ENCODE measurements around the gene UPK2. TPM values are rescaled to one million over a fixed set of nuclear protein-coding genes. Genes with fewer than 3 reads are reported as not detected.
A peak's percentile ranks its signal among the peaks of the same experiment; 100 is the strongest.

Gene UPK2
- total and polyA plus RNA-seq, 2 of the 13 experiments (the other 11 are each of a cell fraction or from before 2014, with no cell fraction given) = not detected

DNA sequence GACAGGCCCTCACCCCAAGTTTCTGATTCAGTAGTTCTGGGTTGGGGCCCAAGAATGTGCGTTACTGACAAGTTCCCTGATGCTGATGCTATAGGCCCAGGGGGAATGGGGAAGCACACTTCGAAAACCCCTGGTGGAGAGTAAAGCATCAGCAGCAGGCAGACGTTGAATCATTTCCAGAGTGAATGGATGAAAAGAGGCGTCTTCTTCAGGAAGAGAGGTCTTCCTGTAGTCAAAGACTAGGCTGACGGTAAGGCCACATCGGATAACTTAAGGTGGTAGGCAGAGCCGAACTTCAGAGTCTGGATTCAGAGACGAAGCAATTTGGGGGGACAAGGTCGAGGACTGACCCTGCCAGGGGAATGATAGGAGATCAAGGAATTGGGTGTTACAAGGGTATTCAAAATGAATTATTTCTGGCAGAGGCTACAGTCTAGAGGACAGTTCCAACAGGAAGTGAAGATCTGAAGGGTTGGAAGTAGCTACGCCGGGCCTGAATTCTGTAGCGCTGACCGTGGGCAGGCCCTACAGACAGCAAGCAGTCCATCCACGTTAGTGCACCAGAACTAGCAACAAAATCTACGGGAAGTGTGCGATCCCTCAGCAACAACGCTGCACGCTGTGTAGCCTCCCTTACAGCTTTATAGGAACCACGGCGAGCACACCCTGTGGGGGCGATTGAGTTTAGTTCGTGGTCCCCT lies 41.0 kb downstream of the UPK2 start (continued):
- TF ChIP-seq, protein P1, sequence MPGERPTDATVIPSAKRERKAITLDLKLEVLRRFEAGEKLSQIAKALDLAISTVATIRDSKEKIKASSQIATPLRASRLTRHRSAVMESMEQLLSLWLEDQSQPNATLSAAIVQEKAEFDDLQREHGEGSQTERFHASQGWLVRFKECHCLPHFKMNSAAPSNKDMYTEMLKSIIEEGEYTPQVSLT (CRISPR knock-in tag; IDR thresholded peaks at IDR 0.05; ENCODE audit: borderline replicate concordance, low read depth) = 0 out of 2 replicates have a peak, but pooled peaks have one; percentile 20
- TF ChIP-seq WIZ (CRISPR knock-in tag; IDR thresholded peaks at IDR 0.05) (peak; percentile 21; the same call in 1 of the 2 replicates), ZNF614 (CRISPR knock-in tag; IDR thresholded peaks at IDR 0.05; ENCODE audit: borderline replicate concordance) (no peak), FOXJ3 (CRISPR knock-in tag; IDR thresholded peaks at IDR 0.05; ENCODE audit: borderline replicate concordance) (0 out of 2 replicates have a peak, but pooled peaks have one; percentile 13), ZNF343 (CRISPR knock-in tag; IDR thresholded peaks at IDR 0.05) (0 out of 2 replicates have a peak, but pooled peaks have one; percentile 46), ZNF670 (CRISPR knock-in tag; IDR thresholded peaks at IDR 0.05; ENCODE audit: borderline replicate concordance) (0 out of 2 replicates have a peak, but pooled peaks have one; percentile 4), ZBTB7B (CRISPR knock-in tag; IDR thresholded peaks at IDR 0.05) (0 out of 2 replicates have a peak, but pooled peaks have one; percentile 4), ZNF567 (CRISPR knock-in tag; IDR thresholded peaks at IDR 0.05; ENCODE audit: borderline replicate concordance) (no peak), FOXA3 (CRISPR knock-in tag; IDR thresholded peaks at IDR 0.05) (no peak), ZNF563 (CRISPR knock-in tag; IDR thresholded peaks at IDR 0.05) (no peak), SMC3 (IDR thresholded peaks at IDR 0.05; ENCODE audit: low read length) (no peak), AKAP8 (CRISPR knock-in tag; IDR thresholded peaks at IDR 0.05) (0 out of 2 replicates have a peak, but pooled peaks have one; percentile 3), SP4 (CRISPR knock-in tag; IDR thresholded peaks at IDR 0.05) (no peak)
- TF ChIP-seq, protein P2, sequence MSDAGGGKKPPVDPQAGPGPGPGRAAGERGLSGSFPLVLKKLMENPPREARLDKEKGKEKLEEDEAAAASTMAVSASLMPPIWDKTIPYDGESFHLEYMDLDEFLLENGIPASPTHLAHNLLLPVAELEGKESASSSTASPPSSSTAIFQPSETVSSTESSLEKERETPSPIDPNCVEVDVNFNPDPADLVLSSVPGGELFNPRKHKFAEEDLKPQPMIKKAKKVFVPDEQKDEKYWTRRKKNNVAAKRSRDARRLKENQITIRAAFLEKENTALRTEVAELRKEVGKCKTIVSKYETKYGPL (CRISPR knock-in tag; IDR thresholded peaks at IDR 0.05) = no peak
- TF ChIP-seq, protein P3, sequence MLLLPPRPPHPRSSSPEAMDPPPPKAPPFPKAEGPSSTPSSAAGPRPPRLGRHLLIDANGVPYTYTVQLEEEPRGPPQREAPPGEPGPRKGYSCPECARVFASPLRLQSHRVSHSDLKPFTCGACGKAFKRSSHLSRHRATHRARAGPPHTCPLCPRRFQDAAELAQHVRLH (CRISPR knock-in tag; IDR thresholded peaks at IDR 0.05; ENCODE audit: borderline replicate concordance, low read depth) = 0 out of 2 replicates have a peak, but pooled peaks have one; percentile 8
- TF ChIP-seq, protein P4, sequence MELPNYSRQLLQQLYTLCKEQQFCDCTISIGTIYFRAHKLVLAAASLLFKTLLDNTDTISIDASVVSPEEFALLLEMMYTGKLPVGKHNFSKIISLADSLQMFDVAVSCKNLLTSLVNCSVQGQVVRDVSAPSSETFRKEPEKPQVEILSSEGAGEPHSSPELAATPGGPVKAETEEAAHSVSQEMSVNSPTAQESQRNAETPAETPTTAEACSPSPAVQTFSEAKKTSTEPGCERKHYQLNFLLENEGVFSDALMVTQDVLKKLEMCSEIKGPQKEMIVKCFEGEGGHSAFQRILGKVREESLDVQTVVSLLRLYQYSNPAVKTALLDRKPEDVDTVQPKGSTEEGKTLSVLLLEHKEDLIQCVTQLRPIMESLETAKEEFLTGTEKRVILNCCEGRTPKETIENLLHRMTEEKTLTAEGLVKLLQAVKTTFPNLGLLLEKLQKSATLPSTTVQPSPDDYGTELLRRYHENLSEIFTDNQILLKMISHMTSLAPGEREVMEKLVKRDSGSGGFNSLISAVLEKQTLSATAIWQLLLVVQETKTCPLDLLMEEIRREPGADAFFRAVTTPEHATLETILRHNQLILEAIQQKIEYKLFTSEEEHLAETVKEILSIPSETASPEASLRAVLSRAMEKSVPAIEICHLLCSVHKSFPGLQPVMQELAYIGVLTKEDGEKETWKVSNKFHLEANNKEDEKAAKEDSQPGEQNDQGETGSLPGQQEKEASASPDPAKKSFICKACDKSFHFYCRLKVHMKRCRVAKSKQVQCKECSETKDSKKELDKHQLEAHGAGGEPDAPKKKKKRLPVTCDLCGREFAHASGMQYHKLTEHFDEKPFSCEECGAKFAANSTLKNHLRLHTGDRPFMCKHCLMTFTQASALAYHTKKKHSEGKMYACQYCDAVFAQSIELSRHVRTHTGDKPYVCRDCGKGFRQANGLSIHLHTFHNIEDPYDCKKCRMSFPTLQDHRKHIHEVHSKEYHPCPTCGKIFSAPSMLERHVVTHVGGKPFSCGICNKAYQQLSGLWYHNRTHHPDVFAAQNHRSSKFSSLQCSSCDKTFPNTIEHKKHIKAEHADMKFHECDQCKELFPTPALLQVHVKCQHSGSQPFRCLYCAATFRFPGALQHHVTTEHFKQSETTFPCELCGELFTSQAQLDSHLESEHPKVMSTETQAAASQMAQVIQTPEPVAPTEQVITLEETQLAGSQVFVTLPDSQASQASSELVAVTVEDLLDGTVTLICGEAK (IDR thresholded peaks at IDR 0.05) = no peak
- TF ChIP-seq, protein P4 (CRISPR knock-in tag; IDR thresholded peaks at IDR 0.05) = no peak

Measured in HepG2 (cell line).